ENCODE data around the gene STAM.
A peak's percentile ranks its signal among the peaks of the same experiment; 100 is the strongest.

STAM gene

DNA sequence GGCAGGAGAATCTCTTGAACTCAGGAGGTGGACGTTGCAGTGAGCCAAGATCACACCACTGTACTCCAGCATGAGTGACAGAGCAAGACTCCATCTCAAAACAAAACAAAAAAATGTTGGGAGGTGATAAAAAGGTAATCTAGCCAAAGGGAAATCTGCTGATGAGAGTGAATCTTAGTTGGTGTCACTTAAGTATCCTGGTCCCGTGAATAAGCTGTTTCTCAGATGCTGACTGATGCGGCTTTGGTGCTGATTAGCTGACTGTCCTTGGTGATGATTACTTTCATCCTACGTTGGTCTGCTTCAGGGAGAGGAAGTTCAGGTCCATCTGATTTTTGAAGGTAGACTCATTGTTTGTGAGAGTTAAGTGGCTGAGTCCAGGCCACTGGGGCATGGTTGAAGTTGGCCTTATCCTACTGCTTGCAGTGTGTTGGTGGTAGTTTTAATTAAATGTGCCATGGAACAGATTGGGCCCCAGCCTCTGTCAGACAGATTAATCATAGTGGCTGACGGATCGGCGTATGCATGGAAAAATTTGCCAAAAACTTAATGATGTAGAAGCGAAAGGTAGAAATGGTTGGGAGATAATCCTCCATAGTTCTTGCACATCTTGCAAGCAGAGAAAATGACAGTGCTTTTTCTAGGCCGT, 90.6 kb downstream of the STAM start:
- no peak for DNase-seq

DNA sequence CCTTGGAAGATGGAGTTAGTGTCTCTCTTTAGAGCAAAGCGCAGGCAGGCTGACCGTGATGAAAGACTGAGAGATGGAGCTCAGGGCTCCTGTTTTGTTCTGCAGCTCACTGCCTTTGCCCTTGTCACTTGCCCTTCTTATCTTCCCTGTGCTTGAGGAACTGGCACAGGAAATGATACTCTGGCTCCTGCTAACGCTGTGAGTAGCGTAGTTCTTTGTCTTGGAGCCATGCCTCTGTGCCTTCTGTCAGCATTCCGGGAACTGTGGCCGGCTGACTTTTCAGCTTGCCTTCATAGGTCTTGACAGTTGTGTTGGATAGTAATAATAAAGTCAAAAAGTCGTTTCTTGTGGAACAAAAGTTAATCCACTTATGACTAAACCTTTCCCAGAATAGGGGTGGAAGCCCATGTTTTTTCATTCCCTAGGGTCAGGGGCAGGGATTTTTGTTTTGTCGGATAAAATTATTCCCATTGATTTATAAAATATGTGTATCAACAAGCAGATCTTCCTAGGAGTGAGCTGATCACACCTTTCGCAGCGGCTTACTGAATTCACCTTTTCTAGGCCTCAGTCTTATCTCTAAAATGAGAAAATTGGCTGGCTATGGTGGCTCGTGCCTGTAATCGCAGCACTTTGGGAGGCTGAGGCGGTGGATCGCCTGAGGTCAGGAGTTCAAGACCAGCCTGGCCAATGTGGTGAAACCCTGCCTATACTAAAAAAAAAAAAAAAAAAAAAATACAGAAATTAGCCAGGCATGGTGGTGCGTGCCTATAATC, 91.4 kb downstream of the STAM start:
- no peak for DNase-seq

DNA sequence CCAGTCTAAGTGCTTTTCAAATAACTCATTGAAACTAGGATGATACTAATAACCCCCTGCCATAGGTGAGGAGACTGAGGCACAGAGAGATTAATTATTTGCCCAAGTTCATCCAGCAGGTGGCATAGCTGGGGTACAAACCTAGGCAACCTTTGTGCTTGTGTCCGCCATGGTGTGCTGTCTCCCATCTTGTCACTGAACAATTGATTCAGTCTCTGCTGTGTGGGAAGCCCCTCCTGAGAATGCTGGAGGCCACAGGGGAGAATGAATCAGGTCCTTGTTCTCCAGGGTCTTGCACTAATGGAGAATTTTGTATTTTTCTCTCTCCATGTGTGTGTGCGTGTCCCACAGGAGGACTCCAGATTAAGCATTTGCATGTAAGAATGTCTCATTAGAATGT, 92.3 kb downstream of the STAM start:
- DNase-seq: no peak

- DNase-seq: peak; percentile 30
Observed at GRCh38 chr10:17737027-17737965, 93.3 kb downstream of the STAM start.

GRCh38 chr10:17740668-17741067, 96.7 kb downstream of the STAM start:
- no peak for DNase-seq

DNA sequence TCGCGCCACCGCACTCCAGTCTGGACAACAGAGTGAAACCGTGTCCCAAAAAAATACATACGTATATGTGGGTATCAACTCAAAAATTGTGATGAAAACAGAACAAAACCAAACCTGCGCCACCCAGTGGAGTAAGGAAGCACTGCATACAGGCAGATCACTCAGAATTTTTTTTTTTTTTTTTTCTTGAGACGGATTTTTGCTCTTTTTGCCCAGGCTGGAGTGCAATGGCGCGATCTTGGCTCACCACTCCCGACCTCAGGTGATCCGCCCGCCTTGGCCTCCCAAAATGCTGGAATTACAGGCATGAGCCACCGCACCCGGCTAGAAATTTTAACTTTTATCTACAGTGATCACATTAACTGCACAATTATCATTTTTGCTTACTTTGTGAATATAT, 99.0 kb downstream of the STAM start:
- DNase-seq: peak; percentile 71

- DNase-seq: no peak
Observed at GRCh38 chr10:17743437-17743836, 99.5 kb downstream of the STAM start.

DNA sequence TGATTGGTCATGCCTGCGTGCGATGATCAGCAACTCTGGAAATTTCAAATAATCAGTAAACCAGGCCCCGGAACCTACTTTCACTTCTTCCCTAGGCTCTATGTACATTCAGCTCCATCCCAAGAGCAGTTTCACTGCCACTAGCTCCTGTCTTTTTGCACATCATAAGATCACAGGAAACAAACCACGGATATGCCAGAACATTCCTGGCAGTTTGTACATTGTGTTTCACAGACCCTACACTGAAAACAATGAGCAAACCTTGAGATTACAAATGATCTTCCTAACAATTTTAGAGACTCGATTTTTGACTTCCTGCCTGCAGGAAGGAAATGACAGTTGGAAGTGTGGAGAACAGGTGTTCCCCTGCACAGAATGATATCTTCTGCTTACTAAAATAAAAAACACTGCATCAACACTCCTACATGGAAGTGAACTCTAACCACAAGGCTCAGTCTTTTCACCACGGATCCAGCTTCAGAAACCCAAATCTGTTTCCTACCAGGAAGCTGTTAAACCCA, 100.5 kb downstream of the STAM start:
- no peak for DNase-seq

- no peak for DNase-seq
Observed at GRCh38 chr10:17747883-17748550, 104.1 kb downstream of the STAM start.

GRCh38 chr10:17749890-17750289, 105.9 kb downstream of the STAM start:
- no peak for DNase-seq

GRCh38 chr10:17751781-17752445, 108.0 kb downstream of the STAM start, which contains the start of gene TMEM236:
Gene TMEM236 (plus strand): TSS chr10:17752201. CDS start chr10:17752296, 95 bp downstream.
- no peak for DNase-seq

DNA sequence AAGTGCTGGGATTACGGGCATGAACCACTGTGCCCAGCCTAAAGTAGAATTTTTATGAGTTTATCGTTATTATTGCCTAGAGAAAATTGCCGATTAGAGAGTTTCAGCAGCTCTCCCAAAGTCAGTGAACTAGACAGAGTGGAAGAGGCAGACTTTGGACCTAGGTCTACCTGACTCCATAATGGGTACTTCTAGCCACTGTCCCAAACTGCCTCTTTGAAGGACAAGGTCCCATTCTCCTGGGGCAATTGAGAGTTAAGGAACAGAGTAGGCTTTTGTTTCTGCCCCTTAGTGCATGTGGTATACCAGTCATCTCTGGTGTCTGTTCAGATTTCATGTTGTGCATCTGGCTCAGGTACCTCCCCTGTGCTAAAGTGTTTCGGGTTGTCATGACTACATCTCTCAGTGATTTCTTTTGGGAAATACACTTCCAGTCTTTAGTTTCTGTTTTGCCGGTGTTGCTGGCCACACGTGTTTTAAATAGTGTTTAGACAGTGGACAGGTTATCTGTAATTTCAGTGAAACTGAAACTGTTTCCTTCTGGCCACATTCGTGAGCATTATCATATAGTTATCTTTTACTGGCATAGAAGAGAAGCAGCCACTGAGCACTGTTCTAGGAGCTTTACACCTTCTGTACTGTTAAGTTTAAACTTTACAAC, 112.7 kb downstream of the STAM start:
- DNase-seq: peak; percentile 21

DNA sequence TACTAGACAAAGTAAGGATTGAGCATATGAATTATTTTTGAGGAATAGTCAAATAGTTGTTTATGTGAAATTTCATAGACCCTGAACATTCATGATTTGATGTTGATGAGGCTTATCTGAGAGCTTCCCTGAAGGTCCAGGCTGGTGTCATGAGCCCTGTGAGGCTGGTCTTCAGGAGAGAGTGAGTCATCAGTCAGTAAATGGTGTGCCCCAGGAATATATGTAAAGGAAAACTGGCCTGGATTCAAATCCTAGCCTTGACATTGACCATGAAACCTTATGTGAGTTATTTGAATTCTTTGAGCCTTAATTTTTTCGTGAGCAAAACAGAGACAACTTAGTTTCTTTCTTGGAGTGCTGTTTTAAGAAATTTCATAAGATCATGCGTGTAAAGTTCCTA, 114.2 kb downstream of the STAM start:
- DNase-seq: no peak

- no peak for DNase-seq
Observed at GRCh38 chr10:17758896-17759295, 114.9 kb downstream of the STAM start.

DNA sequence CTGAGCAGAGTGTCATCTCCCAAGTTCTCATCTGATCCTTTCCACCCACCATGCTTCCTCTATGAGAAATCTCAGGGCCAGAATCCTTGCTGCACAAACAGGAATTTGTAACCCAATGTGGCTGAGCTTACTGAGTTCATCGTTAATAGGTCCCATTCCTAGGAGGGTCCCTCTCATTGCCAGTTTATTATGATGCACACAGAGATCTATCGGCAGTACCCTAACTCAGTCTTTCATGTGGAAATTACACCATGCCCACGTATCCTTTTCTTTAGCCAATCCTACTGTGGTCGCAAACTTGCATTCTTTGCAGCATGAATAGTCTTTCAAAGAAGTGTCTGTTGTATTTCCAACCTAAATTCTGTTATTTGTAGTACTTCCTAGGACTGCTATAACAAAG, 120.2 kb downstream of the STAM start:
- no peak for DNase-seq

GRCh38 chr10:17765602-17766001, 121.7 kb downstream of the STAM start:
- no peak for DNase-seq

Data from activated CD4-positive, alpha-beta T cell treated with anti-CD3 and anti-CD28 coated beads, Interleukin-2, amount 50 U/mL, for 16 hours (primary cell).